UCSD-AML1 (cell line): ENCODE data around the gene ADAR.

ENCODE experiments used
- DNase-seq: peaks from one replicate; lab custom pipeline; 2025; ENCODE audit not compliant: unreplicated experiment; lab: John Stamatoyannopoulos, UW

The ADAR gene

GRCh38 chr1:154619181-154619948, 11.4 kb upstream of the ADAR start:
- DNase-seq = no peak

GRCh38 chr1:154616659-154617345, 8.8 kb upstream of the ADAR start:
- no peak for DNase-seq

- DNase-seq = no peak
Observed at GRCh38 chr1:154615411-154615810, 7.4 kb upstream of the ADAR start.

GRCh38 chr1:154614901-154615300, 6.9 kb upstream of the ADAR start:
- no peak for DNase-seq

- DNase-seq = no peak
Observed at GRCh38 chr1:154614247-154614646, 6.3 kb upstream of the ADAR start.

GRCh38 chr1:154611150-154611862, 3.3 kb upstream of the ADAR start:
- DNase-seq = no peak

GRCh38 chr1:154609398-154610380, 1.7 kb upstream of the ADAR start:
- no peak for DNase-seq

GRCh38 chr1:154608397-154609270, 648 bp upstream of the ADAR start:
- DNase-seq = peak; percentile 53

- DNase-seq = no peak
Observed at GRCh38 chr1:154607106-154607608, 829 bp downstream of the ADAR start.

GRCh38 chr1:154605534-154605933, 2.5 kb downstream of the ADAR start:
- DNase-seq = no peak

GRCh38 chr1:154603317-154603716, 4.7 kb downstream of the ADAR start:
- no peak for DNase-seq

GRCh38 chr1:154599658-154600057, 8.3 kb downstream of the ADAR start:
- no peak for DNase-seq

- DNase-seq = no peak
Observed at GRCh38 chr1:154598871-154599635, 8.9 kb downstream of the ADAR start.

- no peak for DNase-seq
Observed at GRCh38 chr1:154595621-154596020, 12.4 kb downstream of the ADAR start.

- no peak for DNase-seq
Observed at GRCh38 chr1:154594811-154595210, 13.2 kb downstream of the ADAR start.

GRCh38 chr1:154593390-154593789, 14.6 kb downstream of the ADAR start:
- no peak for DNase-seq

GRCh38 chr1:154591206-154591605, 16.8 kb downstream of the ADAR start:
- DNase-seq = no peak

GRCh38 chr1:154590756-154591155, 17.2 kb downstream of the ADAR start:
- DNase-seq = no peak

GRCh38 chr1:154589780-154590179, 18.2 kb downstream of the ADAR start:
- DNase-seq = no peak
